B cell (primary cell): ENCODE measurements around the gene PCDHA2. TPM values are rescaled to one million over a fixed set of nuclear protein-coding genes. Genes with fewer than 3 reads are reported as not detected.

Experiments used
- ATAC-seq: fragments of 200-7000 bp; cut with Tn5 transposase; one replicate; pipeline ENCODE4 v1.10.0; 2021; ENCODE audit warnings: low read depth, mild to moderate bottlenecking, moderate number of reproducible peaks, moderate library complexity
- CTCF ChIA-PET: fragments of 350-600 bp; sonication (Branson Sonifier 250); formaldehyde crosslinking; loops from one replicate; lab custom pipeline; 2021; ENCODE audit warnings: antibody characterized with exemption, inconsistent platforms; lab: Charles Lee
- POLR2A ChIA-PET: fragments of 350-600 bp; sonication (Branson Sonifier 250); formaldehyde crosslinking; loops from one replicate; lab custom pipeline; 2021; ENCODE audit warnings: antibody characterized with exemption; lab: Charles Lee
- DNase-seq: peaks from one replicate; pipeline ENCODE4 v3.0.0; 2013
- H2AFZ ChIP-seq: 2 replicates; pipeline ENCODE4 v1.6.1; 2012; ENCODE audit warnings: mild to moderate bottlenecking, low read depth, low read length; ENCODE audit not compliant: insufficient read depth, poor library complexity, severe bottlenecking
- H3K27ac ChIP-seq, 2 donors: 1 replicate in 1 of 2; 2 replicates in 1 of 2; pipeline ENCODE4 v1.5.1; 2012 to 2013; ENCODE audit warnings: low read length in 2 of 2, mild to moderate bottlenecking in 2 of 2, moderate library complexity in 1 of 2
- H3K27me3 ChIP-seq, 4 experiments: fragments of 200-600 bp in 1 of 4; sonication (generic) in 1 of 4; replicated peaks in 1 of 4; 1 replicate in 2 of 4; 2 replicates in 2 of 4; pipeline versions ENCODE4 v1.6.1 to v1.7.0; 2013 to 2016; ENCODE audit warnings: low read length in 3 of 4, mild to moderate bottlenecking in 2 of 4, mixed read lengths in 1 of 4, moderate library complexity in 1 of 4; ENCODE audit not compliant: insufficient read depth in 4 of 4, control insufficient read depth in 3 of 4; ENCODE audit errors: control extremely low read depth in 1 of 4
- H3K36me3 ChIP-seq, 2 experiments: replicated peaks in 1 of 2; 1 replicate in 1 of 2; 2 replicates in 1 of 2; pipeline versions ENCODE4 v1.6.1 to v1.7.1; 2013; ENCODE audit warnings: low read length in 1 of 2; ENCODE audit not compliant: insufficient read depth in 2 of 2, control insufficient read depth in 1 of 2; ENCODE audit errors: control extremely low read depth in 1 of 2, extremely low read depth in 1 of 2
- H3K4me1 ChIP-seq, 2 donors: fragments of 200-600 bp in 1 of 2; sonication (generic) in 1 of 2; 1 replicate in 1 of 2; 2 replicates in 1 of 2; pipeline versions ENCODE4 v1.5.1 to v1.6.1; 2013 to 2017; ENCODE audit warnings: low read length in 2 of 2; ENCODE audit not compliant: control insufficient read depth in 2 of 2, insufficient read depth in 2 of 2
- H3K4me2 ChIP-seq: replicated peaks from 2 replicates; pipeline ENCODE3; 2012; ENCODE audit warnings: mild to moderate bottlenecking, low read depth, low read length; ENCODE audit not compliant: poor library complexity, severe bottlenecking
- H3K4me3 ChIP-seq, 5 experiments: fragments of 200-600 bp in 1 of 5; sonication (generic) in 1 of 5; 1 replicate in 3 of 5; 2 replicates in 2 of 5; pipeline versions ENCODE4 v1.5.1 to v1.7.0; 2011 to 2016; ENCODE audit warnings: low read length in 4 of 5, mild to moderate bottlenecking in 4 of 5, low read depth in 2 of 5, control low read depth in 1 of 5, moderate library complexity in 1 of 5; ENCODE audit not compliant: insufficient read depth in 1 of 5; ENCODE audit errors: control extremely low read depth in 1 of 5, extremely low read depth in 1 of 5
- H3K79me2 ChIP-seq: fragments of 200-600 bp; sonication (generic); one replicate; pipeline ENCODE4 v1.6.0; 2016; ENCODE audit warnings: low read length; ENCODE audit not compliant: control insufficient read depth, insufficient read depth
- H3K9ac ChIP-seq: fragments of 200-600 bp; sonication (generic); 2 replicates; pipeline ENCODE4 v1.6.1; 2017; ENCODE audit warnings: mild to moderate bottlenecking, low read length, moderate library complexity
- H3K9me3 ChIP-seq, 3 donors: one replicate each; pipeline versions ENCODE4 v1.6.1 to v1.7.1; 2013; ENCODE audit warnings: low read length in 2 of 3; ENCODE audit not compliant: control insufficient read depth in 2 of 3, insufficient read depth in 1 of 3; ENCODE audit errors: control extremely low read depth in 1 of 3
- H4K20me1 ChIP-seq: 2 replicates; pipeline ENCODE4 v1.6.0; 2012; ENCODE audit warnings: mild to moderate bottlenecking, low read length; ENCODE audit not compliant: insufficient read depth, control insufficient read depth, poor library complexity, severe bottlenecking
- H3K27ac Mint-ChIP-seq: one replicate; pipeline ENCODE4 v1.8.0; 2021; ENCODE audit warnings: mixed read lengths
- H3K27me3 Mint-ChIP-seq: one replicate; pipeline ENCODE4 v1.8.0; 2021; ENCODE audit warnings: mixed read lengths
- H3K4me1 Mint-ChIP-seq: one replicate; pipeline ENCODE4 v1.8.0; 2021; ENCODE audit warnings: mixed read lengths
- H3K4me3 Mint-ChIP-seq: one replicate; pipeline ENCODE4 v1.8.0; 2021; ENCODE audit warnings: mixed read lengths
- H3K9me3 Mint-ChIP-seq: one replicate; pipeline ENCODE4 v1.8.0; 2022; ENCODE audit warnings: mixed read lengths; ENCODE audit not compliant: insufficient read depth
- EZH2 ChIP-seq: IDR thresholded peaks from 2 replicates; pipeline ENCODE4 v1.6.1; 2012; ENCODE audit warnings: borderline replicate concordance, low read depth, mild to moderate bottlenecking, moderate library complexity, low read length; ENCODE audit not compliant: insufficient read depth, poor library complexity, severe bottlenecking
- WGBS: methylation state at CpG from one replicate; pipeline ENCODE4 v1.1.5; 2013; ENCODE audit warnings: missing lambda C conversion rate; ENCODE audit not compliant: insufficient coverage; 5-methylcytosine and 5-hydroxymethylcytosine counted together
- intact Hi-C: fragments of 100-400 bp; cut with micrococcal nuclease; formaldehyde crosslinking; loops from one replicate; pipeline ENCODE4 v1.10.0; 2022
- polyA plus RNA-seq: library from polyadenylated mRNA; depleted of rRNA; stranded (reverse); fragments of >200 nt; gene quantifications from 2 replicates; pipeline ENCODE4 v1.2.3, GENCODE V29; 2012
- total RNA-seq, 2 donors: library from RNA; stranded (reverse); fragments of 120-200 nt in 1 of 2; gene quantifications; 1 replicate in 1 of 2; 2 replicates in 1 of 2; pipeline versions ENCODE4 v1.2.3 to v1.2.4, GENCODE V29; 2013 to 2022
- TF ChIP-seq, protein P1 (sequence below): fragments of 200-600 bp; IDR thresholded peaks from one replicate; pipeline ENCODE4 v1.8.0; 2022; ENCODE audit warnings: antibody characterized with exemption, mild to moderate bottlenecking

The PCDHA2 gene
- total and polyA plus RNA-seq, 2 donors (not counting 1 experiment from before 2014, with no cell fraction given): not detected

DNA sequence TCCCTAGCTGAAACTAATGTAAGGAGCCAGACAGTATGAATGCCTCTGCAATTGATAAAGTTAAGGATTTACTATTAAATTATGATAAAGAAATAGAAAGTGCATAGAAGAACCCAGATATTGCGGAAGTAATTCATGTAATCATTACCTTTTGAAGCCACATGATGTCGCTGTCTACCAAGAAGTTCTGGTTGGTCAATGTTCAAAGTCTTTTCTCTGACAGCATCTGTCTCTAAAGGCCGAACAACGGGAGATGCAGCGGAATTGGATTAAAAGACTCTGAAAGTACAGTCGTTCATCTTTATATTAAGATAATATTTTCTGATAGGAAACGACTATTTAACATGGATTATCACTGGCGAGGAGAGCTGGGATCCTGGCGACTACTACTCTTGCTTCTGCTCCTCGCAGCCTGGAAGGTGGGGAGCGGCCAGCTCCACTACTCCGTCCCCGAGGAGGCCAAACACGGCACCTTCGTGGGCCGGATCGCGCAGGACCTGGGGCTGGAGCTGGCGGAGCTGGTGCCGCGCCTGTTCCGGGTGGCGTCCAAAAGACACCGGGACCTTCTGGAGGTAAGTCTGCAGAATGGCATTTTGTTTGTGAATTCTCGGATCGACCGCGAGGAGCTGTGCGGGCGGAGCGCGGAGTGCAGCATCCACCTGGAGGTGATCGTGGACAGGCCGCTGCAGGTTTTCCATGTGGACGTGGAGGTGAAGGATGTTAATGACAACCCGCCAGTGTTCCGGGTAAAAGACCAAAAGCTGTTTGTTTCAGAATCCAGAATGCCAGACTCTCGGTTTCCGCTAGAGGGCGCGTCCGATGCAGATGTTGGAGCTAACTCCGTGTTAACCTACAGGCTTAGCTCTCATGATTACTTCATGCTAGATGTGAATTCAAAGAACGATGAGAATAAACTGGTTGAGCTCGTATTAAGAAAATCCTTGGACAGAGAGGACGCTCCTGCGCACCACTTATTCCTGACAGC lies 46.6 kb downstream of the PCDHA2 start, which contains the start of gene PCDHA8:
Gene PCDHA8, plus strand, starts transcription at position 210 of the 985 bp plus-strand sequence. Its CDS starts 135 bp downstream, at position 345.
- WGBS: 38% methylated on average over 27 of the region's 47 CpGs
- Mint-ChIP-seq H3K4me3 (no peak within 1 kb of the TSS), H3K9me3 (peaks cover 6% of the 10 kb centered on the region), H3K27ac (no peak within 1 kb of the TSS), H3K4me1 (no peaks in the 10 kb centered on the region), H3K27me3 (peaks cover 12% of the 10 kb centered on the region)
- CTCF ChIA-PET: interaction anchor here (0.7 to 1.6 kb wide), 2 partner anchors 18 to 722 kb away, joined by 3 to 5 read pairs; no protein-coding TSS in a partner anchor
- POLR2A ChIA-PET: no interaction called here
- Histone ChIP-seq H3K4me1 (no peaks in the 10 kb centered on the region), H3K27me3 (peaks cover 0 to 7% (median 1%) of the 10 kb centered on the region in 4 experiments), H4K20me1 (no peaks in the 10 kb centered on the region), H3K9me3 (peaks cover 2 to 32% (median 11%) of the 10 kb centered on the region in 3 donors), H3K79me2 (no peaks in the 10 kb centered on the region), H3K36me3 (no peaks in the 10 kb centered on the region), H3K4me3 (no peak within 1 kb of the TSS), H2AFZ (no peak within 1 kb of the TSS), H3K9ac (no peak within 1 kb of the TSS), H3K27ac (no peak within 1 kb of the TSS), H3K4me2 (no peak within 1 kb of the TSS)
- no peak for DNase-seq
- no peak for TF ChIP-seq EZH2
- TF ChIP-seq, protein P1, sequence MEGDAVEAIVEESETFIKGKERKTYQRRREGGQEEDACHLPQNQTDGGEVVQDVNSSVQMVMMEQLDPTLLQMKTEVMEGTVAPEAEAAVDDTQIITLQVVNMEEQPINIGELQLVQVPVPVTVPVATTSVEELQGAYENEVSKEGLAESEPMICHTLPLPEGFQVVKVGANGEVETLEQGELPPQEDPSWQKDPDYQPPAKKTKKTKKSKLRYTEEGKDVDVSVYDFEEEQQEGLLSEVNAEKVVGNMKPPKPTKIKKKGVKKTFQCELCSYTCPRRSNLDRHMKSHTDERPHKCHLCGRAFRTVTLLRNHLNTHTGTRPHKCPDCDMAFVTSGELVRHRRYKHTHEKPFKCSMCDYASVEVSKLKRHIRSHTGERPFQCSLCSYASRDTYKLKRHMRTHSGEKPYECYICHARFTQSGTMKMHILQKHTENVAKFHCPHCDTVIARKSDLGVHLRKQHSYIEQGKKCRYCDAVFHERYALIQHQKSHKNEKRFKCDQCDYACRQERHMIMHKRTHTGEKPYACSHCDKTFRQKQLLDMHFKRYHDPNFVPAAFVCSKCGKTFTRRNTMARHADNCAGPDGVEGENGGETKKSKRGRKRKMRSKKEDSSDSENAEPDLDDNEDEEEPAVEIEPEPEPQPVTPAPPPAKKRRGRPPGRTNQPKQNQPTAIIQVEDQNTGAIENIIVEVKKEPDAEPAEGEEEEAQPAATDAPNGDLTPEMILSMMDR: no peak
- ATAC-seq: no peak
- intact Hi-C loops: loop anchor here (1.0 kb wide), 1 partner anchor 18 kb away; no protein-coding TSS in a partner anchor
